Retinal pigment epithelial cell (primary cell): ENCODE measurements around the gene CDC42EP5.
"Not testable (repeated sequence)": the region's sequence is repeated elsewhere in the genome, so short reads cannot be mapped to it uniquely, and the experiment has no call there.

ENCODE experiments used
- DNase-seq: peaks from one replicate; pipeline ENCODE4 v3.0.0-alpha.2; 2010; ENCODE audit warnings: low read depth
- H3K4me3 ChIP-seq: 2 replicates; pipeline ENCODE4 v1.5.1; 2011; ENCODE audit warnings: mild to moderate bottlenecking, low read length, control low read depth, moderate library complexity
- CTCF ChIP-seq: conservative IDR thresholded peaks from 2 replicates; pipeline ENCODE4 v1.5.1; 2011; ENCODE audit warnings: low read depth, low read length, control low read depth, inconsistent platforms

CDC42EP5 gene

GRCh38 chr19:54507824-54508223 lies 34.7 kb upstream of the CDC42EP5 start:
- DNase-seq, result no peak
- TF ChIP-seq CTCF, result no peak
- no peak overlapping the region for H3K4me3 ChIP-seq

- H3K4me3 ChIP-seq, DNase-seq: not testable (repeated sequence)
Observed at GRCh38 chr19:54507038-54507717, 34.1 kb upstream of the CDC42EP5 start.

- H3K4me3 ChIP-seq, result no peak overlapping the region
- no peak for DNase-seq
- no peak for TF ChIP-seq CTCF
Observed at GRCh38 chr19:54506079-54506478, 33.0 kb upstream of the CDC42EP5 start.

GRCh38 chr19:54505542-54505941 lies 32.4 kb upstream of the CDC42EP5 start:
- not testable (repeated sequence) for DNase-seq

GRCh38 chr19:54502518-54503048 lies 29.5 kb upstream of the CDC42EP5 start, which contains the start of gene LAIR2:
LAIR2 (plus strand) TSS chr19:54502831; CDS start chr19:54502919, 88 bp downstream.
- H3K4me3 ChIP-seq, result no peak within 1 kb of the TSS
- DNase-seq, result no peak
- no peak for TF ChIP-seq CTCF

More at GRCh38 chr19:54505542-54505941, 32.4 kb upstream of the CDC42EP5 start:
- not testable (repeated sequence) for H3K4me3 ChIP-seq

GRCh38 chr19:54498451-54498772 lies 25.3 kb upstream of the CDC42EP5 start:
- DNase-seq, H3K4me3 ChIP-seq: not testable (repeated sequence)

- not testable (repeated sequence) for H3K4me3 ChIP-seq, DNase-seq
Observed at GRCh38 chr19:54497747-54498450, 24.8 kb upstream of the CDC42EP5 start.

- H3K4me3 ChIP-seq, DNase-seq: not testable (repeated sequence)
Observed at GRCh38 chr19:54495284-54495683, 22.2 kb upstream of the CDC42EP5 start.

GRCh38 chr19:54493967-54494585 lies 21.0 kb upstream of the CDC42EP5 start:
- no peak overlapping the region for H3K4me3 ChIP-seq
- no peak for DNase-seq
- no peak for TF ChIP-seq CTCF

GRCh38 chr19:54493056-54493455 lies 20.0 kb upstream of the CDC42EP5 start:
- H3K4me3 ChIP-seq, DNase-seq: not testable (repeated sequence)
